ENCODE data around the gene PLPPR1. TPM values are rescaled to one million over a fixed set of nuclear protein-coding genes. Genes with fewer than 3 reads are reported as not detected.

Gene PLPPR1
- total RNA-seq, 1 experiment from 2014 or later: not detected

DNA sequence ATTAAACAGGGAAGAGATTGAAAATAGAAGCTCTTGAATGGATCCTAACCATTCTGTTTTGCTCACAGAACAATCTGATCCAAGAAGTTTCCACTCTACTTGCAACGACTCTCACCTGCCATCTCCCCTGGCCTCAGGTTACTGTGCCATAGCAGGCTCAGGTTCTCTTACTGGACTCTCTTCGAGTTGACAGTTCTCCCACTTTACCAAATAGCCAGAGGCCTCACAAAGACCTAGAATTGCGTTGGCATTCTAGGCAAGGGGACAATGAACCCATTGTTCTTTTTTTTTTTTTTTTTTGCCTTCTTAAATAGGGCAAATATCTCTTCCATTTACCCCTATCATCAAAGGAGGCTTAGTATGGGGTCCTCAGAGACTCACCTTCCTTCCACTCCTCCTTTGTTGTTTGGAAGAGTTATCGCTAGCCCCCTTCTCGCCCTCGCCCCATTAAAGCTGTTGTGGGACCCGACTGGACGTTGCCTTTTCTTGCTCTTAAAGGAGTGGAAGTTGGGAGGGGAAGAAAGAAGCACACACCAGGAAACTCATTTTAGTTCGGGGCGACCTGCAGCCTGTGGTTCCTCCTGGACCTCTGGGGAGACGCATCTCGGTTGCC is 688 bp upstream of the PLPPR1 start:
- CTCF ChIA-PET: no interaction called here
- POLR2A ChIA-PET: no interaction called here
- no peak overlapping the region for H3K4me2 ChIP-seq (ENCODE audit: low read length)
- no peaks in the 10 kb centered on the region for H3K9me2 ChIP-seq (ENCODE audit: insufficient read depth)
- H3K9ac ChIP-seq (ENCODE audit: low read length): no peak overlapping the region
- ATAC-seq (no peak), DNase-seq (ENCODE audit: low read depth, low spot score) (no peak)
- no peaks in the 10 kb centered on the region for H3K27me3 ChIP-seq (ENCODE audit: insufficient read depth, low read length)
- H3K4me3 ChIP-seq (replicated peaks in 1 of 2; ENCODE audit: low read depth in 1 of 2, low read length in 2 of 2): no peak overlapping the region
- no peaks in the 10 kb centered on the region for H3K79me2 ChIP-seq (ENCODE audit: insufficient read depth, low read length)
- no peaks in the 10 kb centered on the region for H3K9me3 ChIP-seq (ENCODE audit: control insufficient read depth in 1 of 2, insufficient read depth in 1 of 2, low read depth in 1 of 2, low read length in 2 of 2)
- H3K27ac ChIP-seq (ENCODE audit: low read depth, low read length): no peak overlapping the region
- intact Hi-C loops (cut with micrococcal nuclease): no loop called here
- no TSS peak for BruUV-seq (replicated peaks)
- H4K20me1 ChIP-seq (ENCODE audit: insufficient read depth): no peaks in the 10 kb centered on the region
- no peak overlapping the region for H2AFZ ChIP-seq (ENCODE audit: low read depth, low read length, poor library complexity, severe bottlenecking)
- RAD21 ChIA-PET (ENCODE audit: low non-redundant PET in 1 of 2, low total read pairs in 2 of 2, uncharacterized antibody in 2 of 2, unreplicated experiment in 2 of 2): no interaction called here
- no peaks in the 10 kb centered on the region for H3K36me3 ChIP-seq (ENCODE audit: control insufficient read depth in 1 of 2, insufficient read depth in 2 of 2, low read length in 2 of 2)
- no peaks in the 10 kb centered on the region for H3K4me1 ChIP-seq (ENCODE audit: control insufficient read depth in 1 of 2, insufficient read depth in 2 of 2, low read length in 2 of 2)
- TF ChIP-seq REST (IDR thresholded peaks at IDR 0.05; ENCODE audit: low read depth) (no peak), SRF (IDR thresholded peaks at IDR 0.05; ENCODE audit: low read depth) (no peak), ZNF274 (IDR thresholded peaks at IDR 0.05; ENCODE audit: low read depth, low read length) (no peak), TCF7L2 (IDR thresholded peaks at IDR 0.05; ENCODE audit: borderline replicate concordance, extremely low read depth, insufficient read depth, insufficient read length) (no peak), RAD21 (IDR thresholded peaks at IDR 0.05; ENCODE audit: low read depth) (no peak), EGR1 (IDR thresholded peaks at IDR 0.05; ENCODE audit: low read depth) (no peak), CBX3 (IDR thresholded peaks at IDR 0.05; ENCODE audit: low read depth) (no peak), EZH2phosphoT487 (IDR thresholded peaks at IDR 0.05; ENCODE audit: borderline replicate concordance) (no peak), EZH2 (IDR thresholded peaks at IDR 0.05) (no peak), SP1 (IDR thresholded peaks at IDR 0.05; ENCODE audit: low read depth) (no peak), JUND (IDR thresholded peaks at IDR 0.05) (no peak), POLR2AphosphoS5 (IDR thresholded peaks at IDR 0.05; ENCODE audit: low read depth, low read length) (no peak), YY1 (IDR thresholded peaks at IDR 0.05; ENCODE audit: extremely low read depth, insufficient replicate concordance, low read depth, low read length) (no peak), ELF1 (IDR thresholded peaks at IDR 0.05; ENCODE audit: borderline replicate concordance, low read depth) (no peak), CEBPB (IDR thresholded peaks at IDR 0.05; ENCODE audit: low read depth) (no peak)
- TF ChIP-seq, protein P1, sequence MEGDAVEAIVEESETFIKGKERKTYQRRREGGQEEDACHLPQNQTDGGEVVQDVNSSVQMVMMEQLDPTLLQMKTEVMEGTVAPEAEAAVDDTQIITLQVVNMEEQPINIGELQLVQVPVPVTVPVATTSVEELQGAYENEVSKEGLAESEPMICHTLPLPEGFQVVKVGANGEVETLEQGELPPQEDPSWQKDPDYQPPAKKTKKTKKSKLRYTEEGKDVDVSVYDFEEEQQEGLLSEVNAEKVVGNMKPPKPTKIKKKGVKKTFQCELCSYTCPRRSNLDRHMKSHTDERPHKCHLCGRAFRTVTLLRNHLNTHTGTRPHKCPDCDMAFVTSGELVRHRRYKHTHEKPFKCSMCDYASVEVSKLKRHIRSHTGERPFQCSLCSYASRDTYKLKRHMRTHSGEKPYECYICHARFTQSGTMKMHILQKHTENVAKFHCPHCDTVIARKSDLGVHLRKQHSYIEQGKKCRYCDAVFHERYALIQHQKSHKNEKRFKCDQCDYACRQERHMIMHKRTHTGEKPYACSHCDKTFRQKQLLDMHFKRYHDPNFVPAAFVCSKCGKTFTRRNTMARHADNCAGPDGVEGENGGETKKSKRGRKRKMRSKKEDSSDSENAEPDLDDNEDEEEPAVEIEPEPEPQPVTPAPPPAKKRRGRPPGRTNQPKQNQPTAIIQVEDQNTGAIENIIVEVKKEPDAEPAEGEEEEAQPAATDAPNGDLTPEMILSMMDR (IDR thresholded peaks at IDR 0.05 in 2 of 3, conservative IDR thresholded peaks at IDR 0.05 in 1 of 3; ENCODE audit: borderline replicate concordance in 1 of 3, insufficient read depth in 1 of 3, low read depth in 2 of 3, low read length in 2 of 3): no peak
- TF ChIP-seq, protein P2, sequence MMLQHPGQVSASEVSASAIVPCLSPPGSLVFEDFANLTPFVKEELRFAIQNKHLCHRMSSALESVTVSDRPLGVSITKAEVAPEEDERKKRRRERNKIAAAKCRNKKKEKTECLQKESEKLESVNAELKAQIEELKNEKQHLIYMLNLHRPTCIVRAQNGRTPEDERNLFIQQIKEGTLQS (IDR thresholded peaks at IDR 0.05): no peak
